AG08395 (cell line): ENCODE data around the gene SH2D4B.

ENCODE experiments used
- DNase-seq: peaks from one replicate; pipeline ENCODE4 v3.0.0; 2012; ENCODE audit warnings: mixed read lengths, low spot score

The SH2D4B gene

GRCh38 chr10:80690434-80690833, 152.7 kb downstream of the SH2D4B start:
- no peak for DNase-seq

- no peak for DNase-seq
Observed at GRCh38 chr10:80691441-80691840, 153.7 kb downstream of the SH2D4B start.

GRCh38 chr10:80693565-80693964, 155.9 kb downstream of the SH2D4B start:
- DNase-seq, result no peak

- no peak for DNase-seq
Observed at GRCh38 chr10:80694930-80695329, 157.2 kb downstream of the SH2D4B start.
